ENCODE results near the gene TMOD4. TPM values are rescaled to one million over a fixed set of nuclear protein-coding genes. Genes with fewer than 3 reads are reported as not detected.

The TMOD4 gene
- total and polyA plus RNA-seq, 9 of the 15 experiments (the other 6 are each of a cell fraction or from before 2014, with no cell fraction given): 0.18 to 1.8 (median 1.1) TPM; not detected in 1

GRCh38 chr1:151199873-151200581 lies 24.2 kb upstream of the TMOD4 start (continued):
- TF ChIP-seq RERE (CRISPR knock-in tag; IDR thresholded peaks at IDR 0.05; ENCODE audit: borderline replicate concordance) (no peak), NEUROD1 (IDR thresholded peaks at IDR 0.05; ENCODE audit: borderline replicate concordance, low read depth, low read length, partially characterized antibody) (no peak), MCM5 (IDR thresholded peaks at IDR 0.05; ENCODE audit: low read depth) (no peak), ZNF740 (CRISPR knock-in tag; IDR thresholded peaks at IDR 0.05) (peak; percentile 72; the same call in 1 of the 2 replicates), ZNF740 (tag; IDR thresholded peaks at IDR 0.05) (peak in 1 of 2 experiments; percentile 69; a peak in 2 of 4 replicates), RUNX1 (IDR thresholded peaks at IDR 0.05; ENCODE audit: low read depth) (no peak), EGR1 (conservative IDR thresholded peaks at IDR 0.05) (0 out of 2 replicates have a peak, but pooled peaks have one; percentile 32), ELF4 (CRISPR knock-in tag; IDR thresholded peaks at IDR 0.05) (no peak), CEBPB (tag; IDR thresholded peaks at IDR 0.05) (peak; percentile 75), MCM2 (IDR thresholded peaks at IDR 0.05; ENCODE audit: low read depth) (no peak), MEIS2 (IDR thresholded peaks at IDR 0.05; ENCODE audit: partially characterized antibody) (no peak), KAT7 (CRISPR knock-in tag; IDR thresholded peaks at IDR 0.05; ENCODE audit: borderline replicate concordance) (no peak), ELF1 (tag; IDR thresholded peaks at IDR 0.05) (no peak), ZNF165 (CRISPR knock-in tag; IDR thresholded peaks at IDR 0.05; ENCODE audit: borderline replicate concordance) (no peak), MED1 (CRISPR knock-in tag; IDR thresholded peaks at IDR 0.05; ENCODE audit: borderline replicate concordance) (no peak), NR1H2 (CRISPR knock-in tag; IDR thresholded peaks at IDR 0.05) (no peak), CC2D1A (IDR thresholded peaks at IDR 0.05) (no peak), ZNF146 (CRISPR knock-in tag; IDR thresholded peaks at IDR 0.05; ENCODE audit: unreplicated experiment) (no peak), C11orf30 (IDR thresholded peaks at IDR 0.05; ENCODE audit: low read depth) (no peak), SAFB2 (IDR thresholded peaks at IDR 0.05; ENCODE audit: borderline replicate concordance, low read depth, low read length, severe bottlenecking) (no peak), FOSL1 (tag; conservative IDR thresholded peaks at IDR 0.05) (peak; percentile 41; the same call in 1 of the 2 replicates), E2F6 (IDR thresholded peaks at IDR 0.05; ENCODE audit: borderline replicate concordance in 1 of 2, extremely low read depth in 1 of 2, insufficient read depth in 1 of 2, insufficient read length in 1 of 2, low read depth in 1 of 2, low read length in 1 of 2, poor library complexity in 1 of 2, severe bottlenecking in 1 of 2) (no peak)
